Ovary (tissue), 9 donors: Measurements from ENCODE around the gene ADA. TPM values are rescaled to one million over a fixed set of nuclear protein-coding genes. Genes with fewer than 3 reads are reported as not detected.
A peak's percentile ranks its signal among the peaks of the same experiment; 100 is the strongest.

Source experiments
- DNase-seq, 5 donors: peaks; one replicate each; pipeline ENCODE4 v3.0.0-alpha.2; 2019 to 2020
- H3K27ac ChIP-seq, 2 donors: fragments of 200-600 bp; one replicate each; pipeline versions ENCODE4 v1.5.1 to v1.8.0; 2019 to 2022
- H3K27me3 ChIP-seq: fragments of 200-600 bp; one replicate; pipeline ENCODE4 v1.8.0; 2022
- H3K36me3 ChIP-seq: fragments of 200-600 bp; sonication (generic); one replicate; pipeline ENCODE4 v1.5.1; 2019
- H3K4me1 ChIP-seq: one replicate; pipeline ENCODE4 v1.8.1; 2013; ENCODE audit warnings: mild to moderate bottlenecking, moderate library complexity; ENCODE audit not compliant: insufficient read depth
- H3K4me3 ChIP-seq: fragments of 200-600 bp; sonication (generic); one replicate; pipeline ENCODE4 v1.5.1; 2017
- H3K9me3 ChIP-seq, 2 donors: fragments of 200-600 bp in 1 of 2; sonication (generic) in 1 of 2; one replicate each; pipeline versions ENCODE4 v1.5.1 to v1.8.1; 2013 to 2019; ENCODE audit warnings: mild to moderate bottlenecking in 1 of 2, moderate library complexity in 1 of 2
- CTCF ChIP-seq, 3 donors: fragments of 450-650 bp in 2 of 3; fragments of 200-600 bp in 1 of 3; IDR thresholded peaks; one replicate each; pipeline versions ENCODE4 v1.5.1 to v1.8.0; 2016 to 2022; ENCODE audit warnings: antibody characterized with exemption in 3 of 3, mild to moderate bottlenecking in 1 of 3
- EP300 ChIP-seq: sonication (generic); formaldehyde crosslinking; IDR thresholded peaks from one replicate; pipeline ENCODE4 v1.6.1; 2017; ENCODE audit warnings: antibody characterized with exemption
- POLR2A ChIP-seq: fragments of 450-650 bp; IDR thresholded peaks from one replicate; pipeline ENCODE4 v1.6.1; 2017; ENCODE audit warnings: antibody characterized with exemption, mild to moderate bottlenecking, moderate library complexity
- WGBS, 3 donors: extraction: QIAGEN DNeasy Blood & Tissue Kit in 1 of 3; methylation state at CpG; one replicate each; pipeline versions ENCODE4 v1.1.5 to v1.1.7; 2013 to 2017; 5-methylcytosine and 5-hydroxymethylcytosine counted together
- intact Hi-C, 4 donors: fragments of 100-400 bp; cut with DNase I; formaldehyde crosslinking; loops; one replicate each; pipeline versions ENCODE4 v1.11.0 to v1.15.1; 2022 to 2023
- polyA plus RNA-seq, 2 donors: library from polyadenylated mRNA; stranded (reverse); fragments of 200-250 nt in 1 of 2; fragments of 350-450 nt in 1 of 2; fragmentation: Illumina TruSeq in 1 of 2; extraction: RNeasy Lipid Tissue Mini Kit (QIAGEN cat#74804) in 1 of 2; gene quantifications; one replicate each; pipeline ENCODE4 v1.2.3, GENCODE V29; 2013 to 2014
- total RNA-seq, 7 donors: library from RNA; depleted of rRNA in 2 of 7; stranded (reverse); fragments of >200 nt in 2 of 7; fragmentation: NEBNext Ultra II Directional in 3 of 7; extraction: Animal tissue kit (Norgen Biotek cat#: 25700) in 3 of 7; gene quantifications; one replicate each; pipeline versions ENCODE4 v1.1.0 to v1.2.4, GENCODE V29; 2016 to 2023
- donor health status: DM: no; HTN: no; CAD: no; lungs with moderate emphysema.
- donor health status: DM: no; HTN: no; CAD: no.
- donor health status: Bipolar disorder and iron deficiency.
- donor health status: DM: yes; HTN: yes; CAD: no.
- donor health status: DM: no; HTN: no; CAD: no.
- donor health status: DM: yes; HTN: yes; CAD: no.

The ADA gene
- total and polyA plus RNA-seq, 9 donors: 1.1 to 7.4 (median 3.2) TPM

- peaks cover 4% of the 10 kb centered on the region for H3K4me1 ChIP-seq
- 72 to 84% (median 83%) methylated on average over 3 of the region's 3 CpGs for WGBS, 3 donors
- no peak overlapping the region for H3K27ac ChIP-seq
- H3K27me3 ChIP-seq: no peaks in the 10 kb centered on the region
- intact Hi-C loops: no loop called here
- no peaks in the 10 kb centered on the region for H3K9me3 ChIP-seq
- no peak overlapping the region for H3K4me3 ChIP-seq
- no peaks in the 10 kb centered on the region for H3K36me3 ChIP-seq
- no peak for TF ChIP-seq CTCF (IDR thresholded peaks at IDR 0.05)
- no peak for TF ChIP-seq EP300
- TF ChIP-seq POLR2A: no peak
- DNase-seq: no peak
These were observed 18.2 kb downstream of the ADA start for GRCh38 chr20:44633187-44633810.

GRCh38 chr20:44632103-44632752 is 19.3 kb downstream of the ADA start:
- DNase-seq: no peak
- intact Hi-C loops: no loop called here
- no peaks in the 10 kb centered on the region for H3K27me3 ChIP-seq
- no peak overlapping the region for H3K27ac ChIP-seq
- no peak overlapping the region for H3K4me3 ChIP-seq
- WGBS, 3 donors: 41 to 48% (median 47%) methylated on average over 8 of the region's 8 CpGs
- no peaks in the 10 kb centered on the region for H3K9me3 ChIP-seq
- TF ChIP-seq POLR2A: no peak
- no peak for TF ChIP-seq EP300
- no peak for TF ChIP-seq CTCF (IDR thresholded peaks at IDR 0.05)
- H3K36me3 ChIP-seq: no peaks in the 10 kb centered on the region
- peaks cover 4% of the 10 kb centered on the region for H3K4me1 ChIP-seq

GRCh38 chr20:44630297-44630696 is 21.2 kb downstream of the ADA start:
- H3K36me3 ChIP-seq: no peaks in the 10 kb centered on the region
- no peak overlapping the region for H3K4me3 ChIP-seq
- H3K27me3 ChIP-seq: no peaks in the 10 kb centered on the region
- no peak for TF ChIP-seq EP300
- no peak for TF ChIP-seq POLR2A
- no peak for TF ChIP-seq CTCF (IDR thresholded peaks at IDR 0.05)
- H3K4me1 ChIP-seq: peaks cover 4% of the 10 kb centered on the region
- H3K9me3 ChIP-seq: no peaks in the 10 kb centered on the region
- intact Hi-C loops: no loop called here
- no peak for DNase-seq
- WGBS, 3 donors: 82 to 93% (median 91%) methylated on average over 5 of the region's 5 CpGs
- no peak overlapping the region for H3K27ac ChIP-seq

- 30 to 52% (median 48%) methylated on average over 10 of the region's 10 CpGs for WGBS, 3 donors
- peak in 1 of 5 donors; percentile 42 for DNase-seq
- Histone ChIP-seq H3K4me3 (no peak overlapping the region), H3K36me3 (no peaks in the 10 kb centered on the region), H3K27me3 (no peaks in the 10 kb centered on the region), H3K27ac (no peak overlapping the region), H3K9me3 (no peaks in the 10 kb centered on the region), H3K4me1 (peaks cover 4% of the 10 kb centered on the region)
- TF ChIP-seq EP300: no peak
- no peak for TF ChIP-seq CTCF (IDR thresholded peaks at IDR 0.05)
- no peak for TF ChIP-seq POLR2A
- intact Hi-C loops: no loop called here
These were observed 22.0 kb downstream of the ADA start for GRCh38 chr20:44629542-44629941.
